NCI-H460 (cell line): Measurements from ENCODE around the gene CTXN3. TPM values are rescaled to one million over a fixed set of nuclear protein-coding genes. Genes with fewer than 3 reads are reported as not detected.

ENCODE experiments used
- DNase-seq: peaks from one replicate; pipeline ENCODE4 v3.0.0-alpha.2; 2016; ENCODE audit warnings: low read depth; ENCODE audit errors: extremely low read depth
- polyA plus RNA-seq: library from polyadenylated mRNA; depleted of rRNA; stranded (reverse); fragments of >200 nt; gene quantifications from 2 replicates; pipeline ENCODE4 v1.2.3, GENCODE V29; 2014; cell fraction: nucleus; rRNA removed
- total RNA-seq: library from RNA; depleted of rRNA; stranded (reverse); fragments of >200 nt; shearing (Covaris generic); gene quantifications from 2 replicates; pipeline ENCODE4 v1.2.3, GENCODE V29; 2014; rRNA removed

The CTXN3 gene
- total RNA-seq, result not detected in 2 replicates
- polyA plus RNA-seq, result not detected in 2 replicates

DNA sequence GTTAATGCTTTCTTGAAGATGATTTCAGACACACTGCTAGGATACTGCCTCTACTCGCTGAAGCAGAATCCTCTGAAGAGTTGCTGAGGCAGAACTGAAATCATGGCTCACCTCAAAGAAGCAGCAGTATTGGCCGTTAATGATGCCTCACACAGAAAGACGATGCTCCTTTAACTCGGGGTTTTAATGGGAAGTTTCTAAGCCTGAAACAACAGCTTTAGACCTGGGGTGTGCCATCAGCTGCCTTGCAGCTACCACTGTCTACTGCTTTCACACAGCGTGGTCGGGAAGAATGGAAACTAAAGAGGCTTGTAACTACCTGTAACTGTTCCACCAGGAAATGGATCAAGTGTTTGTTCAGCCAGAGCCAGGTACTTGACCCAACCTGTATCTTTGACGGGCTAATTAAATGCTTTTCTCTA is at the start of gene CTXN3:
Gene CTXN3, plus strand, starts transcription at position 65 of the 422 bp plus-strand sequence. CDS start 8,440 bp downstream, outside the sequence.
- DNase-seq, result no peak

DNA sequence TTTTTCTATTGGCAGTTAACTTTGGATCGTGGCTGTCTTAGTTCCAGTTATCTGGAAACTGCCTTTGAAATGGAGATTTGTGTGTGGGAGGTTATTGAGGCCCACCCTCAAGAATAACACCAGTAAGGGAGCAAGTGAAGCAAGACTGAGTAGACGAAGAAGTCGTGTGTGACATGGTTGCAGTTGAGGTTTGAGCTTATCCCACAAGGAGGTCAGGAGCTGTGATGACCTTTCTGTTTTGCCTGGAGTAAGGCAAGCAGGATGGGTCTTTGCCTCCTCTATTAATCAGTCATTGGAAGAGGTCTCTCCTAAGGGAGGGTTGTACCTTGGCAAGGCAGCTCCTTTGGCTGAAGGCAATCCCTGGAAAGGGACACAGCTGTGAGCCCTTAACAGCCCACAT is 49.6 kb upstream of the CTXN3 start:
- DNase-seq, result no peak

DNA sequence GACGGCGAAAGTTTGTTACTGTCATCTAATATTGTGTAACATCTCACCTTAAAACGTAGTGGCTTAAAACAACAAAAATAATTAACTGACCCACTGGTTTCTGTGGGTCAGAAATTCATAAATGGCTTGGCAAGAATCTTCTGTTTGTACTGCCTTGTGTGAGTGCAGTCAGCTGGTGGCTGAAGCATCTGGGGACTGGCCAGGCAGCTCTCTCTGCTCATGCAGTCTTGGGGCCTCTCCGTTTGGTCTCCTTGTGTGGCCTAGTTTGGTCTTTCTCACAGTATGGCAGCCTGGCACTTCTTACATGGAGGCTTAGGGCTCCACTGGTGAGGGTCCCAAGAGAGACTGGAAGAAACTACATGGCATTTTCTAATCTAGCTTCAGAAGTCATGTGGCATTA is 49.0 kb upstream of the CTXN3 start:
- no peak for DNase-seq

DNA sequence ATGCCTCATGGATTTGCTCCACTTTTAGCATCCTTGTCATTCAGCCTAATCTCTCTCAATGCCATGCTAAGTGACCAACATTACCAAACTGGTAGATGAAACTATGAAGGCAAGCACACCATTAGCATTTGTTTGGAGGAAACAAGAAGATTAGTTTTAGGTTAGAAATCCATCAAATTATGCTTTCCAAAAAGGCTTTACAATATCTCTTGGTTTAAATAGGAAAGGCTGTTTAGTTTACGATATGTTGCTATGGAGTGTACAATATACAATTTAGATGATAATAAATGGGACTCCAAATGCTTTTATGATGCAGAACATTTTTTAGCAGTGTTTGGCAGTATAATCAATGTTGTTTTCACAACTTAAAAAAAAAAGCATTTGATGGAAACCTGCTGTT is 47.8 kb upstream of the CTXN3 start:
- DNase-seq, result no peak

DNA sequence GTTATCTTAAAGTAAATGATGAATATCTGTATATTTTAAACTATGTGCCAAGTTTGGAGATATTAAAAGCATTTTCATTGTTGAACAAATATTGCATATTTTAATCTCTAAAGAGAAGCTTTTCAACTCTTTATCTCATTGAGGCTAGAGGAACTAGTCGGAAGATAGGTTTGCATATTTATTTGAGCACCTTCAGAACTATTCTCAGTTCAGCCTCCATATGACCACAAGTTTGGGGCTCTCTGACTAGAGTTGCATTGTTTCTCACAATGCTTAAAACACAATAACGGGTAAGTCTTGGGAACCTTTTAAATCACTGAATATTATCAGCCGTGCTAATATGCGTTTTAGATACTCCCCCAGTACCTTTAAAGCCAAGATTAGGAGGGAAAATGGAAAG is 47.3 kb upstream of the CTXN3 start:
- DNase-seq, result no peak

DNA sequence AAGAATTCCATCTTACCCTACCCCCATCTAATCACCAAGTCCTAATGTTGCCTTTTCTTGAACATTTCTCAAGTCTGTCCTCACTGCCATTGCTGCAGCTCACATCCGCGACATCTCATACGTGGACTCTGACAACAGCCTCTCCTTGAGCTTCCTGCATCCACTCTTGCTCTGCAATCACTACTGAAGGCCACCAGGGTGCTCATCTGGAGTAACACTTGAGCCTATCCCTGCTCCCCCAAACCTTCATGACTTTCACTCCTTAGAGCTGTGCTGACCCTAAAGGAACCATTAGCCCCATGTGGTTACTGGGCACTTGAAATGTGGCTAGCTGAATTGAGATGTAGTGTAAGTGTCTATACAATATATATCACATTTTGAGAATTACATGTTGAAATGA is 46.4 kb upstream of the CTXN3 start:
- no peak for DNase-seq

DNA sequence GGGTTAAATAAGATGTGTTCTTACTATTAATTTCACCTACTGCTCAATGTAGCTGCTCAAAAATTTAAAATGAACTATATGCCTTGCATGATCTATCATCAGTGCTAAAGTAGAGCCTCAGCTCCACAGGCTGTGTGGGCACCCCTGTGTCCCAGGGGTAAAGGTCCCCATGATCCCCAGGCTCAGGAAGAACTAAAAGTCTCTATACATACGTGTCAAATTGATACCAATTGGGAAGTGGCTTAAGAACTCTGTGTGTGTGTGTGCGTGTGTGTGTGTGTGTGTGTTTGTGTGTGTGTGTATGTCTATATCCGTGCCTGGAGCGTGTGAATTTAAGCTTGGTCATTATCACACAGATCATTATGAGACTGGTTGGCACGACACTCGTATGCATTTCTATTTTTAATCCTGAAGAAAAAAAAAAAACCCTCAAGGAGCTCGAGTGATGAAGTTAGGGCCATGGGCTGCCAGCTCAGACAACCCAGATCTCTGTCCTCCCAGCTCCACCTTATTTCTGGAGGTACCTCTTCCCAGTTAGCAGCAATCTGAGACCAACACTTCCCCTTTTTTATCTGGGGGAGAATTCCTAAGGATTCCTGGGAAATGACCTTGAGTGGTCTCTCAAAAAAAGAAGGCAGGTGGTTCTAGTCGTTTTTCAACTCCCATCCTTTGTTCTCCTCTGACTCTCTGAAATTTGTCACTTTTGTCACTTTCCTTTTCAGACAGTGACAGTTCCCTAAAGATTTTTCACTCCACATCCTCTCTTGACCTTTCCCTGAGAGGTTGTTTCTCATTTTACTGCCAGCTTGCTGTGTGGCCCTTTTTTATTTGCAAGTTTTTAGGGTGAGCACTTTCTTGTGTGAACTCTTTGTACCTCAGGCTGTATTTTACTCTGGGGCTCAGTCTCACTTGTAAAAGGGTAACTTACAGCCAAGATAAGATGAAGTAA is 45.7 kb upstream of the CTXN3 start:
- no peak for DNase-seq

DNA sequence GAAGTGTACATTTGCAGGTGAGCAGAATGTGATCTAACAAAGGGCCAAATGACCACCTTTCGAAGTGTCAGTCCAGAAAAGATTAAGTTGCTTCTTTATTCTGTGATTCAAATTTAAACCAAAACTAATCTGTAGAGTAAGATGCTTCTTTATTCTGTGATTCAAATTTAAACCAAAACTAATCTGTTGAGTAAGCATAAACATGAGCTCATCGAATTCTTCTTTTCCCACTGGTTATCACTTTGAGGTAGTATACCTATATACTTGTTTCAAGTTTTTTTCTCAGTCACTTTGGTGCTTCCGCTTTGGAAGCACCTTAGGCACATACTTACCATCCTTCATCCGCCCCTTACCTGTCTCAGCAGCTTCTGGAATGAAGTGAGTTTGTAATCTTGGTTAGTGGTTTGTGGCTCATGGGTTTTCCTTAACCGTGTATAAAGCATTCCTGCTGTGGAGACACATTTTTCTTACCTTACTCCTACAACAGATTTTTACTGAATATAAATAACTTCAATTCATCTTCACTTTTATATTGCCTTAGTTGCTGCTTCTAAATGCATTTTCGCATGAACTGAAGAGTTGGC is 40.7 kb upstream of the CTXN3 start:
- no peak for DNase-seq

DNA sequence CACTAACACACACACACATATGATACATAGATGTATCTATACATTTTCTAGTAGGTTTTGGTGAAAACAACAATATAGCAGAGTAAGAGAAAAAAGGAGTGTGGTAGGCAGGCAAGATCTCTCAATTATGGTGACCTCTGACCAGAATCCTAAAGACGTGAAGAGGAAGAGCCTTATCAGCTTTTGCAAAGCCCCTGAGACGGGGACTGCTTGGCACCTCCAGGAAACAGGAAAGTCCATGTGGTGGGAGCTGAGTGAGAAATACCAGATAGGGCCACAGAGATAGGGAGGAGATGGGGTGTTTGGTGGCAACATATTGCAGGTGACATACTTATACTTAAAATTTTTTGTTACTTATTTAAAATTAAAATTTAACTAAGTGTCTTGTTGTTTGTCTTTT is 39.9 kb upstream of the CTXN3 start:
- DNase-seq, result no peak

DNA sequence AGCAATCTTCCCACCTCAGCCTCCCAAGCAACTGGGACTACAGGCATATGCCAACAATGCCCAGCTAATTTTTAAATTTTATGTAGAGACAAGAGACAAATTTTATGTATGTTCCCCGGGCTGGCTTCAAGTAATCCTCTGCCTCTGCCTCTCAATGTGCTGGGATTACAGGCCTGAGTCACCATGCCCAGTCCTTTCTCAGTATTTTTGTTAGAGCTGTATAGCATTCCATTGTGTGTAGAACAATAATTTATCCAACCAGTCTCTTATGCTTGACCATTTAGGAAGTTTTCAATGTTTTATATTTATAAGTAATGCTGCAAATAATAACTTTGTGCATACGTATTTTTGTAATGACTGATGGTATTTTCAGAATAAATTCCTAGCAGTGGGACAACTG is 38.9 kb upstream of the CTXN3 start:
- DNase-seq, result no peak

DNA sequence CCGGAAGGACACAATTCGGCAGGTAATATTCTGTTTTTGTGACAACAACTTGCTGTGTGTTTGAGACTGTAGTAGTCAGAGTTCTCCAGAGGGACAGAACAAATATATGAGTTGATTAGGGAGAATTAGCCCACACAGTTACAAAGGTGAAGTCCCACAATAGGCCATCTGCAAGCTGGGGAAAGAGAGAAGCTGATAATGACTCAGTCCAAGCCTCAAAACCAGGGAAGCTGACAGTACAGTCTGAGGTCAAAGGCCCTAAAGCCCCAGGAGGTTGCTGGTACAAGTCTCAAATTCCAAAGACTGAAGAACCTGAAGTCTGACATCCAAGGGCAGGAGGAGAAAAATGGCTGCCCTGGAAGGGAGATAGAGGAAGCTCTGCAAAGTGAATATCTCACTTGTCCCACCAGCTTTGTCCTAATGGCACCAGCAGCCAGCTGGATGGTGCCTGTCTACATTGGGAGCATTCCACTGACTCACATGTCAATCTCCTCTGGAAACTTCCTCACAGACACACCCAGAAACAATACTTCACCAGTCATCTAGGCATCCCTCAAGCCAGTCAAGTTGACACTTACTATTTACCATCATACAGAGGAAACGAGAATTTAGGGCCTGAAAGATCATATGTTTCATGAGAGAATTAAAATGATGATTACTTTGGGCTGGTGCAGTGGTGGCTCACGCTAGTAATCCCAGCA is 36.3 kb upstream of the CTXN3 start:
- DNase-seq, result no peak

DNA sequence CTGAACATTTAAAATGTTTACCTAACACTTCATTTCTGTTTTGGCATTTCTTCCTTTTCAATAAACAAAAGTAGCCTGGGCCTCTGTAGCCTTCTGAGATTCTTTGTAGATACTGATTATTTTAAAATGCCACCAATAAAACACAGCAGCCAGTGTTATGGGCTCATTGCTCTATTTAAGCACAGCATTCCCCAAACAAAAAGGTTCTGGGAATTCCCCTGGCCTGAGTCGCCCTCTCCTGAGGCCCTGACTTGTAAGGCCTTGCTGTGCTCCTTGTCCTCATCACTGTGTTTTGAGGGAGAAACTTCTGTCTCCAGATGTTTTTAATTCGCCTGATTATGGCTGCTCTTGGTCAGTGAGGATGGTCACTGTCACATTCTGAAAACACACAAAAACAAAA is 33.0 kb upstream of the CTXN3 start:
- no peak for DNase-seq

DNA sequence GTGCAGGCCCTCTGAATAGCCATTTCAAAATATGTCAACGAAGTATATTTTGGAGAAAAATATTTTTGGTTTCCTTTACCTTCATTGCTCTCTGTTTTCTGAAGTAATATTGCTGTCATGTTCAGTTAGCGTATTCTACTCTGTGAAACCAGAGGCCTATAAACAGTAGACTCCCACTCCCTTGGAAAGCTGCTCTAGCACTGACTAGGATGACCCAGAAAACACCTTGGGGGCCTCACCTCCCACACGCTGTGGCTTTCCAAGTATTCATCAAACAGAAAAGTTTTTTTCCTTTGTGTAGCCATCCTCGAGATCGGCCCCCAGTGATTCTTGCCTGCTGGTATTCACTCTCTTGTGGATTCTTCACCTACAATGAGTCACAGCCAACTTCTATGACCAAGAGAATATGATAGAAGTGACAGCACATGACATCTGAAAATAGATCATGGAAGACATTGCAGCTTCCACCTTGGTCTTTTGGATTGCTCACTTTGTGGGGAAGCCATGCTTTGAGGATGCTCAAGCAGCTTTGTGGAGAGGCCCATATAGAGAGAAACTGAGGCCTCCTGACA is 28.9 kb upstream of the CTXN3 start:
- DNase-seq, result no peak

DNA sequence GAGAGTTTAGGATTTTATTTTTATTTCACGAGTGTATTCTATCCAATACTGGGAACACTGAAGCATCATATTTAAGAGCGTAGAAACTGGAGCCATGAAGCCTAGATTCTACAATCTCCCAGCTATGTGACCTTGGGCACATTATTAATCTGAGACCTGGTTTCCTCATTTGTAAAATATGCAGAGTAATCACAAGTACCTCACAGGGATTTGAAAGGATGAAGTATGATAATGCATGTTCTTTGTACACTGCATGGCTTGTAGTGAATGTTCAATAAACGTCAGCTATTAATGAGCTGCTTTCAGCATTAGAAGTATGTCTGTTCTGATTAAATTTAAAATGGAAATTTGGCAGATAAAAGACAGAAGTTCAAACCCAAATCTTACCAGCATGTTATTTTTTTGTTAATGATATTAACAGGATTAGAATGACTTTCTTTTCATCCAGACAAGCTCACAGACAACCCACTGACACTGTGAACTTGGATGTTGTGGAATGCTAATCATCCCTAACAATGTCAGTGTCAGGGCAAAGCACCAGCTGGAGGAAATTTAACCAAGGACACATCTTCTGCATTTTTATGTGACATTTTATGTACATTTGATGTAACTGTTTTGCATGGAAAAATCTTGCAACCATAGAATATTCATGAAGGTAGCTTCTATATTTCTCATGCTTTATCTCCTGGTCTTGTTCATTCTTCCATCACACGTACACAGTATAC is 27.1 kb upstream of the CTXN3 start:
- DNase-seq, result no peak

DNA sequence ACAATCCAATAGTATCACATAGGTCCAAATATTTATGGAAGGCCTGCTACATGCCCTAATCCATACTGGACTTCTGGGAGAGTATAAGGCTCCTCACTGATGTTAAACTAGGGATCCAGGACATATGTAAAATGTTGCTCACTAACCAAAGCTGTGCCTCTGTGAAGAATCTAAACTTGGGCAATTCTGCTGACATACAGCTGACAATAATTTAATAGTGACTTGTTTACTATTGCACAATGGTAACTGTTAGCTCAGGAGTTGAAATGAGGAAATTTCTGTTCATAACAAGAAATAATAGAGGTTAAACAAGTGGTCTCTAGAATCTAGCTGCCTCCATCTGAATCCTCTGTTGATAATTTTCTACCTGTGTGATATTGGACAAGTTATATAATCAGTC is 14.9 kb upstream of the CTXN3 start:
- no peak for DNase-seq

DNA sequence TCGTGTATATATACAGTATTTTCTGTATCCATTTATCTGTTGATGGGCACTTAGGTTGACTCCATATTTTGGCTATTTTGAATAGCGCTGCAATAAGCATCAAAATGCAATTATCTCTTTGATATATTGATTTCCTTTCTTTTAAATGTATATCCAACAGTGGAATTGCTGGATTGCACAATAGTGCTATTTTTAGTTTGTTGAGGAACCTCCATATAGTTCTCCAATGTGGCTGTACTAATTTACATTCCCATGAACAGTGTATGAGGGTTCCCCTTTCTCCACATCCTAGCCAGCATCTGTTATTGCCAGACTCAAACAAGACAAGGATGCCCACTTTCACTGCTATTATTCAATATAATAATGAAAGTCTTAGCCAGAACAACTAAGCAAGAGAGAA is 9.1 kb upstream of the CTXN3 start:
- no peak for DNase-seq

DNA sequence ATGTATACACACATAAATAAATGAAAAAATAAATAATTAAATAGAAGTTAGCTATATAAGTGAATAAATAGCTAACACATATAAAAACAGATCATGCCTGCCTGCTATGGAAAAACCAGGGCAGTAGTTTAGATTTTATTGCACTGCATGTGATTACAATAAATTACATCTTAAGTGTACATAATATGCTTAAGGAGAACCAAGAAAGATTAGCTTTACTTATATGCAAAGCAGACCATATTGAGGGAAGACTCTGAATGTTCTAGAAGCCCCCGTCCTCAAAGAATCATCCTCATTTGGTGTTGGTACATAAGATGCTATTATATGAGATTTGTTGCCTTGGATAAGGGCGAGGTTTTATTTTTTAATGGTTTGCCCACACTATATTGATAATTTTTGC is 5.9 kb upstream of the CTXN3 start:
- no peak for DNase-seq

DNA sequence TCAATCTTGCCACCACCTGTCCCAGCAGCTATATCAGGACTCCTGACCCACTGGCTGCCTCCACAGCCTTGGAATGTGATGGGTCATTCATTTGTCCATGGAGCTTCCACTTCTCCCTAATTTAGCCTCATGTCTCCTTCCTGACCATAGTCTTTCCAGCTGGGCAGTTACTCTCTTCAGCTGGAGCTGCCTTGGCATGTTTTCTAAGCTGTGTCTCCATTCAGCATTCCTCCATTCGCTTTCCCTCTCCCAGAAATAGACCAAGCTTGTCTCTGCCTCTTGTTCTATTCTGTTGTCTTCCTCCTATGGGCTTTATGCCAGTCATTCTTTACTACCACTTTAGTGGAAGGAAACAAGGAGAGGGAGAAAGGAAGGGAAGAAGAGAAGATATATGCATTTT is 5.3 kb upstream of the CTXN3 start:
- no peak for DNase-seq

DNA sequence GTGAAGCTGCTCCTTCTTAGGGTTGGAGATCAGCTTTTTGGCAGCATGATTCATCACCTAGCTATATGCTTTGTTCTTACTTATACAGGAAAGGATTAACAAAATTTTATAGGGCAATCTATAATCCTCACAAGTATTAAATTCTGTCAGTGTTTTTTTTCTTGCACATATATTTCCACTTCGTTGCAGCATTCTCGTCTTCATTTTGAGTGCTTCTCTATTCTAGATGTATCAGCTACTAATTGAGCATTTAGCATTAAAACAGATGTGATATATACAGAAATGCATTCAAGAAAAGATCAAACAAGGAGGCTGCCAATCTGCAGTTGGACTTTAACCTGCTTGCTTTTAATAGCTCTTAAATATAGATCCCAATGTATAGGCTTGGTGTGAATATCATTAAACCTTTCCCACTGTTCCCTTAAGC is 3.6 kb upstream of the CTXN3 start:
- no peak for DNase-seq

DNA sequence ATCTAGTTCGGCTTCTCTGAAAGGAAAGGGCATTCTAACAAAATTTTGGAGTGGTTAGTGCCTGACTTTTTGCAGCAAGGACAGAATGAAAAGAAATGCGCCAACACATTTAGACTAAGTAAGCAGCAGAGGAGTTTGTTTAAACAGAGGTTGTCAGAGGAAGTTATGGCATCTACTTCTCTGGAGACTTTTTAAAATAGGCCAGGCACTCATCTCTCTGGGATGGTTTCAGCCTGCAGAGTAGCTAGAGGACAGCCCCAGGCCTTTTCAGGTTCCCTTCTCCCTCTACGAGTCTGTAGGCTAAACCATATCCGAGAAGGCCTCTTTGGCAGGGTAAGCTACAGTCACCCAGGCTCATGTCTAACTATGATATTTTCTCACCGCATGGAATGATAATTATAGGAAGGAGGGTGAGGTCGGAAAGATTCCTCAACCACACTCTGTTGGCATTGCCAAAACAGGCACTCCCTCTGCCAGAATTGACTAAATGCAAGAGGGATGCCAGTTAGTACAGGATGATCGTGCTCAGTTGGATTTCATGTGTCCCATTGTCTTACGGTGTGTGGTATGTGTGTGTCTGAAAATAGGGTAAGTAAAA is 1.4 kb upstream of the CTXN3 start:
- no peak for DNase-seq
